Kasumi-1 (cell line): Measurements from ENCODE around the gene WBP2.

ENCODE experiments used
- DNase-seq, 2 experiments: peaks; one replicate each; lab custom pipeline; 2025; lab: John Stamatoyannopoulos, UW

WBP2 gene

DNA sequence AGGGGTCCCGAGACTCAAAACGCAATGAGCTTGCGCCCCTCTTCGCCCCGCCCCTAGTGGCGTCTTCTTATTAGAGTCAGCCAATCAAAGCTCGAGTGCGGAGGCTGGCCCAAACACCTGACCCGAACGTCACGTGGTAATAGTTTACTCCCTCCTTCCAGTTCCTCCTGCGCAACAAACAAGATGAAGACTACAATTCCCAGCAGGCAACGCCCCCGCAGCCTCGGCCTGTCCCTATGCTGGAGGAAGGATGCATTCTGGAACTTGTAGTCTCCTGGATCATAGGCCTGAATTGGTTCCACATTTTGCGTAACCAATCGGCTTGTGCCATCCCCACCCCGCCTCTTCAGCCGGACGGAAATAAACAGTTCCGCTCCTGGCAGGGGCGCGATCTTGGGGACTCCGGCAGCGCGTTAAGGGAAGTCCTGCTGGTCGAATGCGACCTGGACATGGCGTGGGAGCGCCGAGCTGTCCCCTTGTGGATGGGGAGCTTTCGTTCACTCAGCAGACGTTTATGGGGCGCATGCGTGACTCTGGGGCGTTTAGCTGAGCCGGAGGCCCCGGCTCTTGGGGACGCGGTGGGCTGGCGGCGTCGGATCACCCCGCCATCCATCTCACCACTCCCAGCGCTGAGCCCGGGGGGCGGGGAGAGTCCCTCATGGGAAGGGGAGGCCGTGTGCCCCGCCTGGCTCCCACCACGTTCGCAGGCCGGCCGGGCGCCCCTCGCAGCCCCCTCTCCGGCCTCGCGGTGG lies at the start of gene WBP2:
Gene WBP2 (minus strand): TSS at position 26 of the 752 bp plus-strand sequence. CDS start 38 bp downstream, outside the sequence.
- peak; percentile 100 for DNase-seq

- DNase-seq: no peak
Measured at GRCh38 chr17:75902406-75902805, 47.3 kb upstream of the WBP2 start.

- DNase-seq: no peak
Measured at GRCh38 chr17:75901727-75902126, 46.6 kb upstream of the WBP2 start.

DNA sequence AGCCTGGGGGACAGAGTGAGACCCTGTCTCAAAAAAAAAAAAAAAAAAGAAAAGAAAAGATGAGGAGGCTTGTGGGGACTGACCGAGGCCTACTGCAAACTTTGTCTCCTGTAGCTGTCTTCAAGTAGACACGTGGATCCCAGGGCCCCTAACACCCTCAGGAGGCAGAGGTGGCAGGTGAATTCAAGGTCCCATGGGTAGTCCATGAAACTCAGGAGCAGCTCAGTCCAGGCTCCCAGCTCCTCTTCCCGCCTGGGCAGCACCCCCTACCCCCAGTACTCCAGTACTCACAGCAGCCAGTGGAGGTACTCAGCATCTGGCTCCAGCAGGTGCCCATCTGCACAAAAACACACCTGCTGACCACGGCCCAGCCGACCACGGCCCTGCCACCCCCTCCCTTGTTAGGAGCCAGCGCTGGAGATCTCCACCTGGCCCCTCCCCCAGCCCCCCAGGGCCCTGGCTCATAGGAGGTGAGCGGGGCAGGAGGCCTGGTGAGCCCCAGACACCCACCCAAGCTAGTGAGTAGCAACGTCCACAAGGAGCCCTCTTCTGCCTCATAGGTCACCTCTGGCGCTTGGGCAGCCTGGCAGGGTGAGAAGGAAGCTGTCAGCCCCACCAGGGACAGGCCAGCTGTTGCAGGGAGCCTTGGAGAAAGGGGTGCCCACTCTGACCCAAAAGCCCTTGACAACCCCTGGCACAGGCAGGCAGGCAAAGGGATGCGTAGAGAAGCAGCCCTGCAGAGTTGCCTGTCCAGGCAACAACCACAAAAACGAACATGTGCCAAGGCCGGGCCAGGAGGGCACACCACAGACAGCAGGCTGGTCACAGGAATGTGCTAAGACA lies 45.8 kb upstream of the WBP2 start:
- no peak for DNase-seq

- no peak for DNase-seq
Measured at GRCh38 chr17:75899767-75900468, 44.8 kb upstream of the WBP2 start.

- no peak for DNase-seq
Measured at GRCh38 chr17:75899353-75899752, 44.2 kb upstream of the WBP2 start.

- no peak for DNase-seq
Measured at GRCh38 chr17:75898791-75899190, 43.7 kb upstream of the WBP2 start.

DNA sequence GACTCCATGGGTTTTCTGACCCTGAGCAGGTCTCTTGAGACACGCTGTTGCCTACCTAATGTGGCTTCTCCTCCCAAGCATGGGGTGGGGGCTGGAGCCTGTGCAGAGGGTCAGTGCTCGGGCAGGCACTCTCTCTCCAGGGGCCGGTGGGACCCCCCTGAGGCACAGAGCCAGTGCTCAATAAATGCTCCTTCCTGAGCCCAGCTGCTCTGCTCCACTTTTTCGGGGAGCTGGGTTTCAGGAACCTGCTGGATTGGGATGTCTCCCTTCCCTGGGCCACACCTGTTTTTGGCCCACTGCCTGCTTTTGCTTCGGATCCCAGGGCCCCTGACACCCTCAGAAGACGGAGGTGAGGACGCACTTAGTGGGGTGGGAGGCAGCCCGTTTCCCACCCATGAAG lies 42.9 kb upstream of the WBP2 start:
- no peak for DNase-seq

DNA sequence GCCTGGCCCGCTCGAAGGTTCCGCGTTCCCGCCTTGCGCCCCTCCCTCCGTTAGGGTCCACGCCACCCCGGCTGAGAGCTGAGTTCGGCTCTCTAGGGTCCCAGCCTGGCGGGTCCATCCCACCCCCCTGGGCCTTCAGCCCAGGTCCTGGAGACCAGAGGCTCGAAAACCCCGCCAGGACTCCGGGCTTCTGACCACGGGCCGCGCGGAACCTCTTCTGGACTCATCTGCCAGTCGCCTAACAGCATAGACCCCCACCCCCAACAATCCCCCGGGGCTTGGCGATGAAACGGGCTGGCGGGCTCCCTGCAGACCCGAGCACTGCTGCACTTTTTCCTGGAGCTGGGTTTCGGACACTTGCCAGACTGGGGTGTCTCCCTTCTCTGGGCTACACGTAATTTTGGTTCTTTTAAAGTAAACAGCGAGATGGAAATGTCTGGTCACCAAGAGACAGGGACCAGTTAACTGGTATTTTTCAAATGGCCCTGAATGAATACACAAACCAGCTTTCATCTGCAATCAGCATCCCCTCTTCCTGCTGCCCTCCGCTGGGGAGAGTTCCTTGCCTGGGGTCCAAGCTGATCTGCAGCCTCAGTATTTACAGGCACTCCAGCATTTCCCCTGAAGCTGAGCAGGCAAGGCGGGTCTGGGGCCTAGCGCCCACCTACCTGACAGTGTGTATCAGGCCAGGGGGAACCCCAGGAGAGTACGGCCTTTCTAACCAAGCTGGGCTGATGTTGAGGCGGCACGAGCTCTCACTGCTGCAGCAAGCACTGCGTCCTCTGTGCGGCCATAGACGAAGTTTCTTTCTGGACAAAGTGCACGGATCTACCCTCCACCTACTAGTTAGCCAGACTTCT lies 42.3 kb upstream of the WBP2 start:
- DNase-seq: no peak

DNA sequence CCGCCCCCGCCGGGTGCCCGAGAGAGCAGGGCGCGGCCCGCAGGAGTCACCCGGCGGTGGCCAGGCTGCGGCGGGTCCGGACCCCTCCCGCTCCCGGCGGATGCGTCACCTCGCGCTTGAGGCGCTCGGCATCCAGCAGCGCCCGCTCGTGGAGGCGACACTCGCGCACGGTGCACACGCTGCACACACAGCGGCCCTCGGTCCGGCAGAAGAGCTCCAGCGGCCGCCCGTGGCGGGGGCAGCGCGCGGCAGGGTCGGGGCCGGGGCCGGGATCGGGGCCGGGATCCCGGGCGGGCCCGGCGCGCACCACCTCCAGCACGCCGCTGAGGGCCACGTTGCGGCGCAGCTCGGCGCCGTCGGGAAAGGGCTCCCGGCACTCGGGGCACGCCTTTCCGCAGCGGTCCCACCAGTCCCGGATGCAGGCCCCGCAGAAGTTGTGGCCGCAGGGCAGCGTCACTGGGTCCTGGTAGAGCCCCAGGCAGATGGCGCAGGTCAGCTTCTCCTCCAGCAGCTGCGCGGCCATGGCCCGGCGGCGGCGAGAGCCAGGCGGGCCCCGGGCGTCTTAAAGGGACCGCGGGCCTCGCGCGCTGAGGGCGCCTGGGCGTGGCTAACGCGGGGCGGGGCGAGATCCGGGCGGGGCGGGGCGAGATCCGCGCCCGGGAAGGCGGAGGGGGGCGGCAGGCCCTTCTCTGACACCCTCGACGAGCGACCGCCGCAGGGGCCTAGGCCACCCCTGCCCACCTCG lies 41.5 kb upstream of the WBP2 start, which contains the start of gene TRIM65:
Gene TRIM65 (minus strand): TSS at position 537 of the 745 bp plus-strand sequence. CDS start 14 bp downstream, at position 523.
- peak; percentile 65 to 73 for DNase-seq

DNA sequence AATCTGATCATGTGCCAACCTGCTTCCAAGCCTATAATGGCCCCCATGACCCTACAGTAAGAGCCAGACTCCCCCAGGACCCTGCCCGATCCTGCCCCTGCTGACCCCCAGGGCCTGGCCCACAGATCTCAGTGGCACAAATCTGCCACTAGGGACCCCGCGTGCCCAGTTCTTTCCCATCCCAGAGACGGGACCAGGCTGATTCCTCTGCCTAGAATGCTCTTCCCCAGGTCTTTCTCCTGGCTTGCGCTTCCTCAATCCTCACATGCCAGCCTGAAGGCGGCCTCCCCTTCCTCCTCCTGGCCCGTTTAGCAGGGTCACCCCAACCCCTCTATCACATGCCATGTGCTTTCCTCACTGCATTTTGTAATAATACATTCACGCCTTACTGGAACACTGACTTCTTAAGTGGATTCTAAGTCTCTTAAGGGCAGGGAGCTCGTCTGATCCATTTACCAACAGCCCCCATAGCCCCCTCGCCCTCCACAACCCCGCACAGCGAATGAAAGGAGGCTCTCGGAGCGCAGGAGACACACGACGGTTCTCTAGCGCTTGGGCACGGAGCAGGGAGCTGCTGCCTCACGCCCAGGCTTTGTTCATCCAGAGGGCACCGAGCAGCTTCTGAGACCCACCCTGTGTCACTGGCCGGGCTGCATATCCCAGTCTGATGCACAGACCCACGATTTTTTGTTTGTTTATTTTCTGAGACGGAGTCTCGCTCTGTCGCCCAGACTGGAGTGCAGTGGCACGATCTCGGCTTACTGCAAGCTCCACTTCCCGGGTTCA lies 40.4 kb upstream of the WBP2 start:
- peak; percentile 62 to 70 for DNase-seq

DNA sequence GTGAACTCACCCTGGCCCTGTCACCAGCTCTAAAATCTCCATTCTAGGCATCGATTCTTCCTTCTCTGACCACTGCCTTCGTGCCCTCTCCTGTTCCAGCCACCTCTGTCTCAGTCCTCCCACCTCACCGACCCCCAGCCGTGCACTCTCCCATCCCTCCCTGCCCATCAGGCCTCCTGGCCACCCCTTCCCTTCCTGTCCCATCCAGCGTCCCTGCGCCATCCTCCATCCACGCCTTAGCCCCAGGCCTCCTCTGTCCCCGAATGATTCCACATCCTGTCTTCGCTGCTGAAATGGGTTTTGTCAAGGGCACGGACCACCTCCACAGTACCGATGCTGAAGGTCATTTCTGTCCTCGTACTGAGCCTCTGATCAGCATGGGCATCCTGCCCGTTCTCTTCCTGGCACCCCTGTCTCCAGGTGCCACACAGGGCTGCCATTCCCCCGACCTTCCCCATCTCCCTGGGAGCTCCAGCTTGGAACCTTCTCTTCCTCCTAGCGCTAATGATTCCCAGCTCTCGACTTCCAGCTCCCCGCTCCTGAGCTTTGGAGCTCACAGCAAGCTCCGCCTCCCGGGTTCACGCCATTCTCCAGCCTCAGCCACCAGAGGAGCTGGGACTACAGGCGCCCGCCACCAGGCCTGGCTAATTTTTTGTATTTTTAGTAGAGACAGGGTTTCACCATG lies 39.1 kb upstream of the WBP2 start:
- DNase-seq: no peak

DNA sequence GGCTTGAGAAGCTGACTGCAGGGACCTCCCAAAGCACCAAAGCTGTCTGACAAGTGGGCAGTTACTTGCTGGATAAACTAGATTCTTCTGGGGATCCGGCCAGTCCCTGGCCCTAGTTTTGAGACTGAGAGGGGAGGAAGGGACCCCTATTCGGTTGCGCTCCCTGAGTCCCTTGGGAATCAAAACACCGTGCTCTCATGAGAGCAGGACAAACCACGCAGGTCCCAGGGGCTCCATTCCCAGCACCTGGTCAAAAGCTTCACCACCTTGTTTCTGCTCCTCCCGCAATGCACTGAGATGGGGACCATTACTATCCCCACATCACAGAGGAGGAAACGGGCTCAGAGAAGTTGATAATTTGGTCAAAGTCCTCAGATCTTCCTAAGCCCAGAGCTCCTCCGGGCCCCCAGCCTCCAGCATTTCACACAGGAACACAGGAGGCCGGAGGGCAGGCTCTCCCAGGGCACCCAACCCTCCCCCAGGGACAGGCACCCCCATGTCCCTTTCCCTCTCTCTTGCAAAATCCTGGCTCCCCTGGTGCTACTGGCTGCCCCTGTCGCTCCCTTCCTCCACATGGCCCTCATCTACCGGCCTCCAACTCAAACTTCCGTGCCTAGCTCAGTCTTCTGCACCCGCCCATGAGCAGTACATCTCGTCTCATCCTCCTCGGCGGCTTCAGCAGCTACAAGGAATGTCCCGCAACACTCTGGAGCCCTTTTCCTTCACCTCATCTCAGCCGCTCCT lies 38.3 kb upstream of the WBP2 start:
- no peak for DNase-seq

- DNase-seq: no peak
Measured at GRCh38 chr17:75892556-75893224, 37.6 kb upstream of the WBP2 start.

DNA sequence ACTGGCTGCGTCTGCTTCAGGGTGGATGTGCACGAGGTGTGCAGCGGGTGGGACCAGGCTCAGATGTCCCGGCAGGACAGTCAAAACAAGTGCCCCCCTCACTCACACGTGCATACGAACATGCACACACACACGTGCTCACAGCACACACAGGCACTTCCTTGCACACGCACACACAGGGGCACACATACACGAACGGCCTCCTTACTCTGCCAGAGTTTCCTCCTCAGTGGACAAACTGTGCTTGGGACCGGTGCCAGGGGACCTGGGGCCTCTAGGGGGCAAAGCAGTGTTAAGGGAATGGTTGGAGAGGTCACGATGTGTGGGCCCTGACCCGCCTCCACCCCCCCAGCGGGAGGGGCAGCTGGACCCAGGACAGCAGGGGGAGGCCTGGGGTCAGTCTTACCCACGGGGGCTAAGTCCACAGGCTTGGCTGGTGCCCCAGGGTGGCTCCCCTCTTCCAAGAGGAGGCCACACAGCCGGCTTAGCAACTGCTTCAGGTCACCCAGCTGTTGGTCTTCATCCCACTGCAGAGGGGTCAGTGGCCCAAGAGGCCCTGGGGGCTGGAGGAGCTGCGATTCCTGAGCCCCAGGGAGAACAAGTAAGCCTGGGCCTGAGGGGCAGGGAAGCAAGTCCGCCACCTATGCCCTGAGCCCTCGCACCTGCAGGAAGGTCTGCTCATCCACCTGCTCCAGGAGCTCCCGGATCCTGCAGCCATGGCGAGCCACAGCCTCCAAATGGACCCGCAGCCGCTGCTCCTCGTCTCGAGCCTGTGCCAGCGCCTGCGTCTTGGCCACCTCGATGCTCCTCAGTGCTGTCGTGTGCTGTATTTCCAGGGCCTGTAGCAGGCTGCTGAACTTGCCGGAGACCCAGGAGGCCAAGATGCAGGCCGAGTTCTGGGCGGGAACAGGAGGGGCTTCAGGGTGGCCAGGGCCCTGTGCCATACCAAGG lies 36.7 kb upstream of the WBP2 start:
- no peak for DNase-seq

DNA sequence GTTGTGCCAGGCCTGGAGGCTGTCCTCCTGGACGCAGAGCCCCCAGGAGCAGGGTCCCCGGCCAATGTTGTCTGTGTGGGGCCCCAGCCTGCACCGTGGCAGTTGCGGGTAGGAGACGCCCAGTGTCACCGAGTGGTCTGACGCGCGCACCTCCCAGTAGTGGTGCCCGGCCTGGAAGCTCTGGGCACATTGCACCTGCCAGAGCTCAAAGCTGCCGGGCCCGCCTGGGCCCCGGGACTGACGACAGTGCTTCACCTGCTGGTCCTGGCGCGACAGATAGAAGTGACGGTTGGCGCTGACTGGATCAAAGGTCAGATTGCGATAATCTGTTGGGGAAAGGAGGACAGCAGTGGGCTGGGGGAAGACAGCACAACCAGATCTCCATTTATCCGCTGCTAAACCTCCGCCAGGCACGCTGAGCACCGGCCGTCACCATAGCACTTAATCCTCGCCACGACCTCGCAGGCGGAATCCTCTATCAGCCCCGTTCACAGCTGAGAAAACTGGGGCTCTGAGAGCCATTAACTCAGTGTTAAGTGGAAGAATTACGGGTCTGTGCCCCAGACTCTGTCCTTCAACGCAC lies 36.0 kb upstream of the WBP2 start:
- DNase-seq: no peak

DNA sequence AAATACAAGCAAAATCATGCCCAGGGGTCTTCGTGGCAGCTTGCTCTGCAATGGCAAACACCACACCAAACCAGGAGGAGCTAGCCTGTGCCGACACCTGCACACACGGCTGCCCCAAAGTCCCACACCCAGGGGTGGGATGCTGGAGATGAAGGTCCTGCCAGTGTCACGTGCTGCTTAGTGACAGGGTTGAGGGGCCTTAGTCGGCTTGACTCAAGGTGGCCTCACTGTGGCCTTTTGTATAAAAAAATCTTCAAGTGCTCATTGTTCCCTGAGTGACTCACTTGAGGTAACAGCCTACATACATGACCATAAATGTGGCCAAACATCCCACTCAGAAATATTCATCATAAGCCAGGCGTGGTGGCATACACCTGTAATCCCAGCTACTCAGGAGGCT lies 34.3 kb upstream of the WBP2 start:
- peak in 1 of 2 experiments; percentile 15 for DNase-seq
